ENCODE data around the gene PARP12. TPM values are rescaled to one million over a fixed set of nuclear protein-coding genes. Genes with fewer than 3 reads are reported as not detected.

PARP12 gene
- total and polyA plus RNA-seq, 2 experiments from 2014 or later = 5.4 to 11.0 TPM

DNA sequence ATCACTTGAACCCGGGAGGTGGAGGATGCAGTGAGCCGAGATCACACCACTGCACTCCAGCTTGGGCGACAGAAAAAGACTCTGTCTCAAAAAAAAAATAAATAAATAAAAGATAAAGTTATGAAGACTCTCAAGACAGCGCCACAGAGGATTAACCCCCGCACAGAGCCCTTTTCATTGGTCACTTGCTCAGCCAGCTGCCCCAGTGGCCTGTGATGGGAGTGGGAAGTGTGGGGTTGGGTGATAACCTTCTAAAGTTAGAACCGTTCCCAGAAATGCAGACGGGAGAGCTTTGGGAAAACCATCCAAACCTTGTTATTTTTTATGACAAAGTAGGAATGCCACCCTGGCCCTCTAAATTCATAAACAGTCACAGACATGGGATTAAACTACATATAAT is 57.4 kb downstream of the PARP12 start:
- no peaks in the 10 kb centered on the region for H3K36me3 ChIP-seq (ENCODE audit: low read depth)
- no peak overlapping the region for H3K4me3 ChIP-seq
- H3K9ac ChIP-seq = no peak overlapping the region
- H3K4me2 ChIP-seq (ENCODE audit: unreplicated experiment) = no peak overlapping the region
- no peak for DNase-seq
- no peaks in the 10 kb centered on the region for H4K20me1 ChIP-seq (ENCODE audit: insufficient read depth)
- H3K9me3 ChIP-seq (ENCODE audit: low read depth) = no peaks in the 10 kb centered on the region
- TF ChIP-seq EZH2phosphoT487 (IDR thresholded peaks at IDR 0.05; ENCODE audit: insufficient read depth, low read depth) (no peak), EZH2 (IDR thresholded peaks at IDR 0.05; ENCODE audit: insufficient read depth, poor library complexity, severe bottlenecking) (no peak)
- WGBS, 2 experiments (ENCODE audit: low coverage in 1 of 2, low lambda C conversion rate in 2 of 2, missing lambda C conversion rate in 2 of 2) = 65 to 71% methylated on average over 6 to 7 of the region's 7 CpGs
- H3K27ac ChIP-seq = no peak overlapping the region
- no peaks in the 10 kb centered on the region for H3F3A ChIP-seq (ENCODE audit: insufficient read depth)
- in situ Hi-C loops (cut with MboI) = loop anchor here (25.0 kb wide), 1 partner anchor 518 kb away; the partner anchor contains the start of gene KLRG2
- no peaks in the 10 kb centered on the region for H3K9me2 ChIP-seq (ENCODE audit: insufficient read depth)
- no peak overlapping the region for H2AFZ ChIP-seq
- H3K27me3 ChIP-seq (replicated peaks; ENCODE audit: insufficient read depth) = no peaks in the 10 kb centered on the region
- no peaks in the 10 kb centered on the region for H3K79me2 ChIP-seq (ENCODE audit: insufficient read depth)
- H3K4me1 ChIP-seq (ENCODE audit: insufficient read depth) = no peaks in the 10 kb centered on the region

DNA sequence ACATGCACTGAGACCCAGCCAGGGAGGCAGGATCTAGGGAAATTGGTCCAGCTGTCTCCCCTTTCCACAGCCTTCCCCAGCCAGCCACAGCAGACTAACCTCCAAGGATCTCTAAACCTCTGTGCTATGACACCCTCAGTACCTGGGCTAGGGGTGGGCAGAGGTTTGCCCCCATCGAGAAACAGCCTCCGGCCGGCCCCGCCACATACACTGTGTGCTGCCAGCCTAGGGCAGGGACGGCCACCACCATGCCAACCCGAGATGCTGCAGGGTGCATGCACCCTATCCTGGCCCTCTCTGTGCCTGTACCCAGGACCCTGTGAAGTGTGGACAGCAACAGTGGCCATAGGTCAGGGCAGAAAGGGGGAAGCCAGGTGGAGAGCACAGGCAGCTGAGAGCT is 58.1 kb downstream of the PARP12 start:
- WGBS, 2 experiments (ENCODE audit: low coverage in 1 of 2, low lambda C conversion rate in 2 of 2, missing lambda C conversion rate in 2 of 2) = 88 to 96% methylated on average over 6 of the region's 6 CpGs
- in situ Hi-C loops (cut with MboI) = loop anchor here (5.0 to 25.0 kb wide), 2 partner anchors 357 to 517 kb away; partner anchors contain the start of gene KLRG2

DNA sequence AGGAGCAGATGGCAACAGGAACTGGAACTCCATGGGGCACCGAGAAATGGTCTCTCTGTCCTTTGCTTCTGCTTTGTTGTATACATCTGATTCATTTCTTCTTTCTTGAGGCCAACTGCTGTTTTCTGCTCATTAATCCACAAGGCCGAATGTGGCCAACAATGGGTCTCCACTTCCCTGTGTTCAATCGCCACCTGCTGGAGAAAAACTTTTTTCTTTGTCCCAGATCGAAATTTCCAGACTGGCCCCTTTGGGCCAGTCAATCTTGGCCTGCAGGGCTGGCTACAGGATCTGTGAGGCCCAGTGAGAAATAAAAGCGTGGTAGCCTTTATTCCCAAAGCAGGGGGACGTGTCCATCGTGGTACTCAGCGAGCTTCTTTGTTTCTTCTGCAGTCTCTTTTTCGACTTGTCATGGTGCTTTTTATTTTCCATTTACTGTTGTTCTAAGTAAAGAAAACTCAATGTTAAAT is 58.8 kb downstream of the PARP12 start:
- in situ Hi-C loops (cut with MboI) = loop anchor here (5.0 to 25.0 kb wide), 2 partner anchors 357 to 517 kb away; partner anchors contain the start of gene KLRG2
- Histone ChIP-seq H2AFZ (no peak overlapping the region), H3K4me3 (no peak overlapping the region), H3K36me3 (ENCODE audit: low read depth) (no peaks in the 10 kb centered on the region), H3K9me2 (ENCODE audit: insufficient read depth) (no peaks in the 10 kb centered on the region), H3F3A (ENCODE audit: insufficient read depth) (no peaks in the 10 kb centered on the region), H3K9ac (no peak overlapping the region), H3K79me2 (ENCODE audit: insufficient read depth) (no peaks in the 10 kb centered on the region), H4K20me1 (ENCODE audit: insufficient read depth) (no peaks in the 10 kb centered on the region), H3K27me3 (replicated peaks; ENCODE audit: insufficient read depth) (no peaks in the 10 kb centered on the region), H3K4me2 (ENCODE audit: unreplicated experiment) (no peak overlapping the region), H3K4me1 (ENCODE audit: insufficient read depth) (no peaks in the 10 kb centered on the region), H3K9me3 (ENCODE audit: low read depth) (no peaks in the 10 kb centered on the region), H3K27ac (no peak overlapping the region)
- 35 to 37% methylated on average over 9 of the region's 9 CpGs for WGBS, 2 experiments (ENCODE audit: low coverage in 1 of 2, low lambda C conversion rate in 2 of 2, missing lambda C conversion rate in 2 of 2)
- DNase-seq = peak; percentile 82
- TF ChIP-seq EZH2 (IDR thresholded peaks at IDR 0.05; ENCODE audit: insufficient read depth, poor library complexity, severe bottlenecking) = no peak
- TF ChIP-seq EZH2phosphoT487 (IDR thresholded peaks at IDR 0.05; ENCODE audit: insufficient read depth, low read depth) = no peak

More for the DNA sequence above, 58.1 kb downstream of the PARP12 start:
- no peak overlapping the region for H3K4me2 ChIP-seq (ENCODE audit: unreplicated experiment)
- H3K9ac ChIP-seq = no peak overlapping the region
- H3K4me1 ChIP-seq (ENCODE audit: insufficient read depth) = no peaks in the 10 kb centered on the region
- TF ChIP-seq EZH2phosphoT487 (IDR thresholded peaks at IDR 0.05; ENCODE audit: insufficient read depth, low read depth) (no peak), EZH2 (IDR thresholded peaks at IDR 0.05; ENCODE audit: insufficient read depth, poor library complexity, severe bottlenecking) (no peak)
- no peaks in the 10 kb centered on the region for H4K20me1 ChIP-seq (ENCODE audit: insufficient read depth)
- no peaks in the 10 kb centered on the region for H3K36me3 ChIP-seq (ENCODE audit: low read depth)
- H3K27ac ChIP-seq = no peak overlapping the region
- H3K79me2 ChIP-seq (ENCODE audit: insufficient read depth) = no peaks in the 10 kb centered on the region
- no peaks in the 10 kb centered on the region for H3K9me2 ChIP-seq (ENCODE audit: insufficient read depth)
- no peaks in the 10 kb centered on the region for H3F3A ChIP-seq (ENCODE audit: insufficient read depth)
- H3K4me3 ChIP-seq = no peak overlapping the region
- DNase-seq = no peak
- H2AFZ ChIP-seq = no peak overlapping the region
- H3K27me3 ChIP-seq (replicated peaks; ENCODE audit: insufficient read depth) = no peaks in the 10 kb centered on the region
- H3K9me3 ChIP-seq (ENCODE audit: low read depth) = no peaks in the 10 kb centered on the region

DNA sequence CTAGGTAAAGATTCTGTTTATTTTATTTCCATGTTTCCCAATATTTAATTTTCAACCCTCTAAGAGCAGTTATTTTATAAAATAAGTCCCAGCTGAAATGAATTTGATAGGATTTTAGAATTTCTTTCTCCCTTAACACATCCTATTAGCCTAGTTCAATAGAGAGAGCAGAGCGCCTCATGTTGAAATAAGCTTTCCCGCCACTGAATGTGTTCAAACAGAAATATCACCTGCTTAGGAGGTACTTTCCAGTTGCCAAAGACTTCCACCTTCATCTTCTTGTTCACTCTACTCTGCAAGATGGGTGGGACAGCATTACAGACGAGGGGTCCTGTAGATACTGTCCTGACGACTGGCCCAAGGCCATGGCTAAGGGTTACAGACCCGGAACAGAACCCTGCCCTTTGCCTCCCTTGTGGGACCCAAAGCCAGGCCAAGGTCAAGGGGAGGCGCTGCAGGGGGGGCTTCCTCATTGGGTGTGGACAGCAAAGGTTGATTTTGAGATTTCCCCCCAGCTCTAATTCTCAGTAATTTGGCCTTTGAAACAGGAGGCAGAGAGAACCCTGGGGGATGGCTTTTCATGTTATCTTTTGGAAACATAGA is 62.0 kb downstream of the PARP12 start:
- Histone ChIP-seq H3K79me2 (ENCODE audit: insufficient read depth) (no peaks in the 10 kb centered on the region), H3K27ac (no peak overlapping the region), H3K9ac (no peak overlapping the region), H2AFZ (no peak overlapping the region), H3K4me3 (no peak overlapping the region), H3K36me3 (ENCODE audit: low read depth) (no peaks in the 10 kb centered on the region), H3K9me3 (ENCODE audit: low read depth) (no peaks in the 10 kb centered on the region), H3K9me2 (ENCODE audit: insufficient read depth) (no peaks in the 10 kb centered on the region), H3K4me2 (ENCODE audit: unreplicated experiment) (no peak overlapping the region), H3K4me1 (ENCODE audit: insufficient read depth) (no peaks in the 10 kb centered on the region), H3K27me3 (replicated peaks; ENCODE audit: insufficient read depth) (no peaks in the 10 kb centered on the region), H3F3A (ENCODE audit: insufficient read depth) (no peaks in the 10 kb centered on the region), H4K20me1 (ENCODE audit: insufficient read depth) (no peaks in the 10 kb centered on the region)
- no peak for DNase-seq
- 87 to 88% methylated on average over 6 of the region's 6 CpGs for WGBS, 2 experiments (ENCODE audit: low coverage in 1 of 2, low lambda C conversion rate in 2 of 2, missing lambda C conversion rate in 2 of 2)
- in situ Hi-C loops (cut with MboI) = loop anchor here (5.0 to 25.0 kb wide), 2 partner anchors 353 to 513 kb away; partner anchors contain the start of gene KLRG2
- TF ChIP-seq EZH2phosphoT487 (IDR thresholded peaks at IDR 0.05; ENCODE audit: insufficient read depth, low read depth) (no peak), EZH2 (IDR thresholded peaks at IDR 0.05; ENCODE audit: insufficient read depth, poor library complexity, severe bottlenecking) (no peak)

Data from GM23248 (cell line).